GM23338 (cell line): Measurements from ENCODE around the gene HP.
A peak's percentile ranks its signal among the peaks of the same experiment; 100 is the strongest.

ENCODE experiments used
- EZH2 ChIP-seq: fragments of 200-600 bp; sonication (generic); IDR thresholded peaks from one replicate; pipeline ENCODE4 v1.8.0; 2017; ENCODE audit warnings: antibody characterized with exemption, mild to moderate bottlenecking, low read depth; ENCODE audit not compliant: unreplicated experiment
- EZH2phosphoT487 ChIP-seq: fragments of 200-600 bp; sonication (generic); IDR thresholded peaks from one replicate; pipeline ENCODE4 v1.8.1; 2018; ENCODE audit warnings: antibody characterized with exemption; ENCODE audit not compliant: unreplicated experiment
- POLR2AphosphoS5 ChIP-seq: IDR thresholded peaks from 2 replicates; pipeline ENCODE4 v1.6.1; 2016; ENCODE audit warnings: antibody characterized with exemption, low read depth
- TF ChIP-seq, protein P1 (sequence below), 2 experiments: fragments of 200-600 bp in 1 of 2; sonication (generic) in 1 of 2; conservative IDR thresholded peaks; 2 replicates each; pipeline versions ENCODE4 v1.5.1 to v1.6.1; 2016 to 2017; ENCODE audit warnings: antibody characterized with exemption in 2 of 2, low read depth in 2 of 2, mild to moderate bottlenecking in 2 of 2, moderate library complexity in 1 of 2
- TF ChIP-seq, protein P2 (sequence below): IDR thresholded peaks from one replicate; pipeline ENCODE4 v1.6.1; 2018; ENCODE audit warnings: antibody characterized with exemption; ENCODE audit not compliant: unreplicated experiment

DNA sequence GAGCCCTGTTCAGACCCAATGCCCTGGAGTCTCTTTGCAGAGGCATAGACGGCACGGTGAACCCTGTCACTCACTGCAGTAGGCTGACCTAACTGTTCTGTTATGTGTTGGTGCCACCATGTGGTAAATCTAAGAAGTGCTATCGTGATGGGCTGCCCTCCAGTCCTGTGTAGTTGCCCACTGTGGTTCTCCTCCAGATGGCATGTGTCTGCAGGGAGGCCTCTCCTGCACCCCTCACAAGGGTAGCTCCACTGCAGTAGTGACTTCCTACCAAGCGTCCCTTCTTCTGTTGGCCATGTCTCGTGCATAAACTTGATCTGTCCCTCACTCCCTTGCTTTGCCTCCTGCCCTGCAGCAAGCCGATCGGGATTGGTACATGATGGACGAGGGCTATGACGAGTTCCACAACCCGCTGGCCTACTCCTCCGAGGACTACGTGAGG is 45.1 kb downstream of the HP start:
- TF ChIP-seq, protein P1, sequence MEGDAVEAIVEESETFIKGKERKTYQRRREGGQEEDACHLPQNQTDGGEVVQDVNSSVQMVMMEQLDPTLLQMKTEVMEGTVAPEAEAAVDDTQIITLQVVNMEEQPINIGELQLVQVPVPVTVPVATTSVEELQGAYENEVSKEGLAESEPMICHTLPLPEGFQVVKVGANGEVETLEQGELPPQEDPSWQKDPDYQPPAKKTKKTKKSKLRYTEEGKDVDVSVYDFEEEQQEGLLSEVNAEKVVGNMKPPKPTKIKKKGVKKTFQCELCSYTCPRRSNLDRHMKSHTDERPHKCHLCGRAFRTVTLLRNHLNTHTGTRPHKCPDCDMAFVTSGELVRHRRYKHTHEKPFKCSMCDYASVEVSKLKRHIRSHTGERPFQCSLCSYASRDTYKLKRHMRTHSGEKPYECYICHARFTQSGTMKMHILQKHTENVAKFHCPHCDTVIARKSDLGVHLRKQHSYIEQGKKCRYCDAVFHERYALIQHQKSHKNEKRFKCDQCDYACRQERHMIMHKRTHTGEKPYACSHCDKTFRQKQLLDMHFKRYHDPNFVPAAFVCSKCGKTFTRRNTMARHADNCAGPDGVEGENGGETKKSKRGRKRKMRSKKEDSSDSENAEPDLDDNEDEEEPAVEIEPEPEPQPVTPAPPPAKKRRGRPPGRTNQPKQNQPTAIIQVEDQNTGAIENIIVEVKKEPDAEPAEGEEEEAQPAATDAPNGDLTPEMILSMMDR (conservative IDR thresholded peaks at IDR 0.05; ENCODE audit: low read depth in 2 of 2): peak; percentile 63 to 90
- TF ChIP-seq EZH2phosphoT487 (no peak), POLR2AphosphoS5 (no peak), EZH2 (no peak)
- TF ChIP-seq, protein P2, sequence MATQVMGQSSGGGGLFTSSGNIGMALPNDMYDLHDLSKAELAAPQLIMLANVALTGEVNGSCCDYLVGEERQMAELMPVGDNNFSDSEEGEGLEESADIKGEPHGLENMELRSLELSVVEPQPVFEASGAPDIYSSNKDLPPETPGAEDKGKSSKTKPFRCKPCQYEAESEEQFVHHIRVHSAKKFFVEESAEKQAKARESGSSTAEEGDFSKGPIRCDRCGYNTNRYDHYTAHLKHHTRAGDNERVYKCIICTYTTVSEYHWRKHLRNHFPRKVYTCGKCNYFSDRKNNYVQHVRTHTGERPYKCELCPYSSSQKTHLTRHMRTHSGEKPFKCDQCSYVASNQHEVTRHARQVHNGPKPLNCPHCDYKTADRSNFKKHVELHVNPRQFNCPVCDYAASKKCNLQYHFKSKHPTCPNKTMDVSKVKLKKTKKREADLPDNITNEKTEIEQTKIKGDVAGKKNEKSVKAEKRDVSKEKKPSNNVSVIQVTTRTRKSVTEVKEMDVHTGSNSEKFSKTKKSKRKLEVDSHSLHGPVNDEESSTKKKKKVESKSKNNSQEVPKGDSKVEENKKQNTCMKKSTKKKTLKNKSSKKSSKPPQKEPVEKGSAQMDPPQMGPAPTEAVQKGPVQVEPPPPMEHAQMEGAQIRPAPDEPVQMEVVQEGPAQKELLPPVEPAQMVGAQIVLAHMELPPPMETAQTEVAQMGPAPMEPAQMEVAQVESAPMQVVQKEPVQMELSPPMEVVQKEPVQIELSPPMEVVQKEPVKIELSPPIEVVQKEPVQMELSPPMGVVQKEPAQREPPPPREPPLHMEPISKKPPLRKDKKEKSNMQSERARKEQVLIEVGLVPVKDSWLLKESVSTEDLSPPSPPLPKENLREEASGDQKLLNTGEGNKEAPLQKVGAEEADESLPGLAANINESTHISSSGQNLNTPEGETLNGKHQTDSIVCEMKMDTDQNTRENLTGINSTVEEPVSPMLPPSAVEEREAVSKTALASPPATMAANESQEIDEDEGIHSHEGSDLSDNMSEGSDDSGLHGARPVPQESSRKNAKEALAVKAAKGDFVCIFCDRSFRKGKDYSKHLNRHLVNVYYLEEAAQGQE: no peak
